ENCODE measurements around the gene FLNC.

FLNC gene

DNA sequence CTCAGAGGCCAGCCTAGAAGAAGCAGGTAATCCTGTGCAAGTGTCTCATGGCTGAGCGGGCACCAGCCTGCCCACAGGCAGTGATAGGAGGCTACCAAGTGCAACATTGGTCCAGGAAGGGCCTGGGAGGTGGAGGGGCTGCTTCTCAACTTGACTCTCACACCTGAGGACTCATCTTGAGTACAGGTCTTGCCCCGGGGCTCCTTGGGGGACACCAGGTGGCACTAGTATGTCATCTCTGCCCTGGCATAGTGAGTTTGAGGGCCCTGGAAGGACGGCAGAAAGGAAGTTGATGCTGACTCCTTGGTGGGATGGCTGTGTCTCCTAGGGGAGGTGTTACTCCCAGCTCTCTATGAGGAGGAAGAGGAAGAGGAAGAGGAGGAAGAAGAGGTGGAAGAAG, 36.2 kb upstream of the FLNC start:
- DNase-seq (ENCODE audit: low read depth in 2 of 2): no peak
- no peak for TF ChIP-seq CTCF (IDR thresholded peaks at IDR 0.05; ENCODE audit: low read depth, low read length)
- H3K4me3 ChIP-seq (replicated peaks in 1 of 2; ENCODE audit: low read depth in 2 of 2, low read length in 2 of 2): no peak overlapping the region

DNA sequence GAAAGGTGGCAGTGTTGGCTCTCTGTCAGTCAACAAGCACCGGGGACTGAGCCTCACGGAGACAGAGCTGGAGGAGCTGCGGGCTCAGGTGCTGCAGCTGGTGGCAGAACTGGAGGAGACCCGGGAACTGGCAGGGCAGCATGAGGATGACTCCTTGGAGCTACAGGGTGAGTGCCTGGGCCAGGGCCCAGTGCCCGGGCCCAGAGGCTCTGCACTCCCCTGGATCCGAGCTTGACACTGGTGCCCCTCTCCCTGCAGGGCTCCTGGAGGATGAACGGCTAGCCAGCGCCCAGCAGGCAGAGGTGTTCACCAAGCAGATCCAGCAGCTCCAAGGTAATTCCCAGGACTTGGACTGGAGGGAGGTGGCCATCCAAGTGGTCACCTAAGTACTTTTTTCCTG, 35.8 kb upstream of the FLNC start:
- DNase-seq (ENCODE audit: low read depth in 2 of 2): no peak
- no peak for TF ChIP-seq CTCF (IDR thresholded peaks at IDR 0.05; ENCODE audit: low read depth, low read length)
- H3K4me3 ChIP-seq (replicated peaks in 1 of 2; ENCODE audit: low read depth in 2 of 2, low read length in 2 of 2): no peak overlapping the region

DNA sequence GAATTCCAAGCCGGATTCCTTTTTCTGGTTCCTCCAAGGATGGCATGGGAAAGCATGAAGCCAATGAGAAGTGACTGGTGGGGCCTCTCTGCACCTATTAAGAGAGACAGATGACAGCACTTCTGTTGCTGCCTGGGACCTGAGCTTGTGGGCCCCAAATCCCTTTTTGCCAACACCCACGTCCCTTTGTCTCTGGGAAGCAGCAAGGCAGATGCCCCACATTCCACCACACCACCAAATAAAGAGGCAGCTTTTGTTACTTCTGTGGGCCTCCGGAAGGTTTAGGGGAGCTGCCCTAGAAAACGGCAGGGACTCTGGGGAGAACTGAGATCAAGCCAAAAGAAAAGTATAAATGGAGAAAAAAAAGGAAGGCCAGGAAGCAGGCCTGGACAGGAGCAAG, 35.1 kb upstream of the FLNC start:
- no peak for DNase-seq (ENCODE audit: low read depth in 2 of 2)
- H3K4me3 ChIP-seq (replicated peaks in 1 of 2; ENCODE audit: low read depth in 2 of 2, low read length in 2 of 2): no peak overlapping the region
- no peak for TF ChIP-seq CTCF (IDR thresholded peaks at IDR 0.05; ENCODE audit: low read depth, low read length)

DNA sequence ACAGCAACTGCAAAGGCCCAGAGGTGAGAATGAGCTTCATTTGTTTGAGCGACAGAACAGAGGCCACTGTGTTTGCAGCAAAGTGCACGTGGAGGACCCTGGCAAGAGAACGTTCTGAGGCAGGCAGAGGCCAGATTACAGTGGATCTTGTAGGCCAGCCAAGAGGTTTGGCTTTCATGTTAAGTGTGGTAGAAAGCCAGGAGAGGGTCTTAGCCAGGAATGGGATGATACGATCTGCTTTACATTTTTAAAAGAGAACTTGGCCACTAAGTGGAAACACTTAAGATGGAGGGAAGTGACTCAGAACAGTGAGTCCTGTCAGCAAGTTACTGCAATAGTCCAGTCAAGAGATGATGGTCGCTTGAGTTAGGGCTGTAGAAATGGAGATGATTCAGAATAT, 33.9 kb upstream of the FLNC start:
- H3K4me3 ChIP-seq (replicated peaks in 1 of 2; ENCODE audit: low read depth in 2 of 2, low read length in 2 of 2): no peak overlapping the region
- peak; percentile 70 to 95 for DNase-seq (ENCODE audit: low read depth in 2 of 2)
- TF ChIP-seq CTCF (IDR thresholded peaks at IDR 0.05; ENCODE audit: low read depth, low read length): no peak

DNA sequence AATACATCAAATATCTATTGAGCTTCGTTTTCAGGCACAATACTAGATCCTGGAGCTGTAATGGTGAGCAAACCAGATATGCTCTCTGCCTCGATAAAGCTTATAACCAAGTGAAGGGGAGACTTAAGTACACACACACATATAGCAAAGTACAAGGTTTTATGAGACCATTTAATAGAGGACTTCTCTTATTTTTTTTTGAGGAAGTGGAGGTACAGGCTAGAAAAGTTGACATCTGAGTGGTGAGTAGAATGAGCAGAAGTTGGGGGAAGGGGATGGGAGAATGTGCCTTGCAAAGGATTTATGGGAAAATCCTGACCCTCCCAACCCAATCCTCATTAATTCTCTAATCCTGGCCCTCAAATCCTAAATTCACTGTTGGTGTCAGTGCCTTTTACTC, 30.8 kb upstream of the FLNC start:
- no peak overlapping the region for H3K4me3 ChIP-seq (replicated peaks in 1 of 2; ENCODE audit: low read depth in 2 of 2, low read length in 2 of 2)
- no peak for TF ChIP-seq CTCF (IDR thresholded peaks at IDR 0.05; ENCODE audit: low read depth, low read length)
- DNase-seq (ENCODE audit: low read depth in 2 of 2): no peak

GRCh38 chr7:128800567-128800966, 29.6 kb upstream of the FLNC start:
- DNase-seq (ENCODE audit: low read depth in 2 of 2): no peak
- no peak overlapping the region for H3K4me3 ChIP-seq (replicated peaks in 1 of 2; ENCODE audit: low read depth in 2 of 2, low read length in 2 of 2)
- TF ChIP-seq CTCF (IDR thresholded peaks at IDR 0.05; ENCODE audit: low read depth, low read length): no peak

DNA sequence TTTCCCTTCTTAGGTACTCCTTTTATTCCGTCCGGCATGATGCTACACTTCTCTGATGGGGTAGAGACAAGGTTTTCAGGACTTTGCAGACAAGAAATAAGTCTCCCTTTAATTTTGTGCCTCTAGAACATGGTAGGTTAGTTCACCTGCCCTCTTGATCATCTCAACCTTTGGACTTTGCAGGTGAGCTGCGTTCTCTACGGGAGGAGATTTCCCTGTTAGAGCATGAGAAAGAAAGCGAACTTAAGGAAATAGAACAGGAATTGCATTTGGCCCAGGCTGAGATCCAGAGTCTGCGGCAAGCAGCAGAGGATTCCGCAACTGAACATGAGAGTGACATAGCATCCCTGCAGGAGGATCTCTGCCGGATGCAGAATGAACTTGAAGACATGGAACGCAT, 29.2 kb upstream of the FLNC start:
- DNase-seq (ENCODE audit: low read depth in 2 of 2): no peak
- no peak overlapping the region for H3K4me3 ChIP-seq (replicated peaks in 1 of 2; ENCODE audit: low read depth in 2 of 2, low read length in 2 of 2)
- TF ChIP-seq CTCF (IDR thresholded peaks at IDR 0.05; ENCODE audit: low read depth, low read length): no peak
